ENCODE results near the gene GAA.

GAA gene

DNA sequence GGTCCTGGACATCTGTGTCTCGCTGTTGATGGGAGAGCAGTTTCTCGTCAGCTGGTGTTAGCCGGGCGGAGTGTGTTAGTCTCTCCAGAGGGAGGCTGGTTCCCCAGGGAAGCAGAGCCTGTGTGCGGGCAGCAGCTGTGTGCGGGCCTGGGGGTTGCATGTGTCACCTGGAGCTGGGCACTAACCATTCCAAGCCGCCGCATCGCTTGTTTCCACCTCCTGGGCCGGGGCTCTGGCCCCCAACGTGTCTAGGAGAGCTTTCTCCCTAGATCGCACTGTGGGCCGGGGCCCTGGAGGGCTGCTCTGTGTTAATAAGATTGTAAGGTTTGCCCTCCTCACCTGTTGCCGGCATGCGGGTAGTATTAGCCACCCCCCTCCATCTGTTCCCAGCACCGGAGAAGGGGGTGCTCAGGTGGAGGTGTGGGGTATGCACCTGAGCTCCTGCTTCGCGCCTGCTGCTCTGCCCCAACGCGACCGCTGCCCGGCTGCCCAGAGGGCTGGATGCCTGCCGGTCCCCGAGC lies 17.9 kb downstream of the GAA start:
- DNase-seq = no peak

DNA sequence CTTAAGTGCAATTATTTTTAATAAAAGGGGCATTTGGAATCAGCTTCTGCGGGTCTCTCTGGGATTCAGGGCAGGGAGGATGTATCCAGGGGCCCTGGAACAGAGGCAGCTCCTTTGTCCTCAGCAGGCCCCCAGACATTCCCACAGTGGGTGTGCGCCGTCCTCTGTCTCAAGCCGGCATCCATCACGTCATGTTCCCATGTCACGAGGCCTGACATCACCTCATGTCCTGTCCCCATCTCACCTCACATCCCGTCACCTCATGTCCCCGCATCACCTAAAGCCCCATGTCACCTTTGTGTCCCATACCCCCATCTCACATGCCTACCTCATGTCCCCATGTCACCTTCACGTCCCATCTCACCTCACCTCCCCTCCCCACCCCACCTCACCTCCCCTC lies 18.5 kb downstream of the GAA start:
- DNase-seq = no peak

DNA sequence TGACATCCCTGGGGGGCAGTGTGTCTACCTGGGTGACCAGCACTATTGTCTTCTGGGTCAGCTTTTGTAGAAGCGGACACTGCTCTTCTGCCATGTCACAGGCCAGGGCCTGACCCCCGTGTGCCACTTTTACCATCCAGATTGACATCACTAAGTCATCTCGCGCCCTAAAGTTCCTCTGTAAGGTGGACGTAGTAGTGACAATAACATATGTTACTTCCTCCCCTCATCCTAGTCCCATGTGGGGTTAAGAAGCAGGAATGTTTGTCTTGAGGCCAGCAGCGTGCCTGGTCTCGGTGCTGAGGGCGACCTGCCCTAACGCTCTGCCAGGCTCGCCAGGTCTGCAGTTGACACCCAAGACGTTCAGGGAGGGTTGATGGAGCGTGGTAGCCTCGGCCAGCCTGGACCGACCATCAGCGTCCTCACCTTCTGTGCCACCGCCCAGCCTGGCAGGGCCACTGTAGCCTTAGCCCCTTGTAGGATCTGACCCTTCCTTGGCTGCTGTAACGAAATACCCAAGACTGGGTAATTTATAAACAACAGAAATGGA lies 20.7 kb downstream of the GAA start:
- DNase-seq = no peak

DNA sequence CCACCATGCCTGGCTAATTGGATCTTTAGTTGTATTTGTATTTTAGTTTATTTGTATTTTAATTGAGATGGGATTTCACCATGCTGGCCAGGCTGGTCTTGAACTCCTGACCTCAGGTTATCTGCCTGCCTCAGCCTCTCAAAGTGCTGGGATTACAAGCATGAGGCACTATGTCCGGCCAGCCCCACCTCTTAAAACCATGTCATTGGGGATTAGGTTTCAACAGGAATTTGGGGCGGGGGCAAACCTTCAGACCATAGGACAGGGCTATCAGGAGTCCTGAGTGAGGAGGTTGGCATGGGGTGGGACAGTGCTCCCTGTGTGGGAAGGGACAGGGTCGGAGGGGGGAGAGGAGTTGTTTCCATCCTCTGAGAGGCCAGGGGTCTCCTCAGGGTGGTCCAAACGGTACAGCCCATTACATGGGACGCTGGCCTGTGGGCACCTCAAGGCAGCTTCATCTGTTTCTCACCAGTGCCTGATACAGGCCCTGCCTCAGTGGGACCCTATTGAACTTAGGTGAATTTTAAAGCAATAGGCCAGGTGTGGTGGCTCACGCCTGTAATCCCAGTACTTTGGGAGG lies 21.6 kb downstream of the GAA start:
- no peak for DNase-seq

DNA sequence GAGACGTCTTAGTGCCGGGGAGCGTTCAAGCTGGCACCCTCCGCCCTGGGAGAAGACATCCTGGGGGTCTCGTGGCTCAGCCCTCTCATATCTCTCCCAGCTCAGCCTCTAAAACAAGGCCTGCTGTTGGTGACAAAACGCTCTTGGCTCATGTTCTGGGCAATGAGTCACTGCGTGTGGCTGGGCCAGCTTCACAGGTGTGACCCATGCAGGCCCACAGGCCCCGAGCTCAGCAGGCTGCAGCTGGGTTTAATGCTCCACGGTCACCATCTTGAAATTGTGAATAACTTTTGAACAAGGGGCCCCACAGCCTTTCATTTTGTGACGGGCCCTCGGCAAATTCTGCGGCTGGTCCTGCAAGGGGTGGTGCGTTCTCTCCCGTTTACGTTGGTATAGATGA lies 22.4 kb downstream of the GAA start:
- no peak for DNase-seq

DNA sequence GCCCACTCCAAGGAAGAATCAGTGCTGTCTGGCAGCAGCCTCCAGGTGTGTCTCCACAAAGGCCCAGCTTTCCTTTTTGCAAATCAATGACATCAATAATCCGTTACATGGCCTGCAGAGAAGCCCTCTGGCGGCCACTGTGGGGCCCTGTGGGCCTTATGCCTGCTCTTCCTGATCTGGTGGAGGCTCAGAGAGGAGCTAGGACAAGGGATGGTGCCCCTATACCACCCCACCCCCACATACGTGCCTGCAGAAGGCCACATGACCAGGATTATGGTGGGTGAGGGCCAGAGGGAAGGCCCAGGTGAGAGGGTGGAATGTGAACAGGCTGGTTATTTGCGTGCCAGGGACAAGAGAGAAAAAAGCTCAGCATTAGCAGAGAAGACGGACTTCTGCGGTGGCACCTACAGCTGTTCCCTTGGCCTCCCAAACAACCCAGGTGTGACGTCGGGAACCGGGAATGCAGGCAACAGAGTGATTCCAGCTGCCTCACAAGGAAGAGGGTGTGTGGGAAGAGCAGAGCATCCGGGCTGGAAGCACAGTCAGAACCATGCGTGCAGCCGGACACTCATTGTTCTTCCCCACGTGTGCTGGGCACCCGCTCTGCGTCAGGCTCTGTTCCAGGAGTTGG lies 23.1 kb downstream of the GAA start:
- DNase-seq = no peak

DNA sequence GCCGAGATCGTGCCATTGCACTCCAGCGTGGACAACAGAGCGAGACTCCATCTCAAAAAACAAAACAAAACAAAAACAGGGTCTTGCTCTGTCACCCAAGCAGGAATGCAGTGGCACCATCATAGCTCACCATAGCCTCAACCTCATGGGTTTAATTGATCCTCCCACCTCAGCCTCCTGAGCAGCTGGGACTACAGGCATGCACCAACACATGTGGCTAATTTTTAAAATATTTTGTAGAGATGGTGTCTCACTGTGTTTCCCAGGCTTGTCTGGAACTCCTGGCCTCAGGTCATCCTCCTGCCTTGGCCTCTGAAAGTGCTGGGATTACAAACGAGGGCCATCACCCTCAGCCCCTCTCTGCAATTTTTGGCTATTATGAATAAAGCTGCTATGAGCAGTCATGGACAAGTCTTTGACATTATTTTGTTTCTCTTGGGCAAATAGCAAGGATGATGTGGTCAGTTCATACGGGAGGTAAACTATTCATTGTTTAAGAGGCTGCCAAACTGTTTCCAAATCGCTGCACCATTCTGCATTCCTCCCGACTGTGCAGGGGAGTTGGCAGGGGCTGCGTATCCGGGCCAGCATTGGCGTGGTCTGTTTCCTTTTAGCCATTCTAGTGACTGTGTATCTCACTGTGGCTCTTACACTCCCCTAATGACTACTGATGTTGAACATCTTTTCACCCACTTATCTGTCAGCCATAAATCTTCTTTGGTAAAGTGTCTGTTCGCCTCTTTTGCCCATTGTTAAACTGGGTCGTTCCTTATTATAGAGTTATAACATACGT lies 24.5 kb downstream of the GAA start:
- no peak for DNase-seq

DNA sequence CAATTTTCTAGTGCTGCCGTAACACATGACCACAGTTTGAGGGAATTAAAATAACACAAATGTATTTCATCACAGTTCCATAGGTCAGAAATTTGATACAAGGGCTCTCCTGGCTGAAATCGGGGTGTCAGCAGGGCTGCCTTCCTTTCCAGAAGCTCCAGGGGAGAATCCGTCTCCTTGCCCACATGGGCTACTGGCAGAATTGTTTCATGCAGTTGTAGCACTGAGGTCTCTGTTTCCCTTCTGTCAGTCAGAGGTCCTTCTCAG lies 25.0 kb downstream of the GAA start:
- no peak for DNase-seq

DNA sequence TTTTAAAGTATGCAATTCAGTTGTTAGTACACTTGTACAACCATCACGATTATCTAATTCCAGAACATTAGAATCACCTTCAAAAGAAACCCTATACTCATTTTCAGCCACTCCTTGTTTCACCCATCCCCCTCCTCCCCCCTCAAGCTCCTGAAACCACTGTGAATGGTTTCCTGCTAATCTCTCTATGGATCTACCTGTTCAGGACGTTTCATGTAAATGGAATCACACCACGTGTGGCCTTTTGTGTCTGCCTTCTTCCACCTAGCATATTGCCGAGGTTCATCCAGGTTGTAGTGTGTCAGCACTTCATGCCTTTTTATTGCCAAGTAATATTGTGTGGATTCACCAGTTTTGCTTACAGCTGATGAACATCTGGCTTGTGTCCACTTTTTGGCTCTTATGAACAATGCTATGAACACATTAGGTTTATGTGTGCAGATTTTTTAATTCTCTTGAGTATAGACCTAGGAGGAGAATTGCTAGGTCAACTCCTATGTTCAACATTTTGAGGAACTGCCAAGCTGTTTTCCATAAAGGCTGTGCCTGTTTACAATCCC lies 27.7 kb downstream of the GAA start:
- DNase-seq = no peak

DNA sequence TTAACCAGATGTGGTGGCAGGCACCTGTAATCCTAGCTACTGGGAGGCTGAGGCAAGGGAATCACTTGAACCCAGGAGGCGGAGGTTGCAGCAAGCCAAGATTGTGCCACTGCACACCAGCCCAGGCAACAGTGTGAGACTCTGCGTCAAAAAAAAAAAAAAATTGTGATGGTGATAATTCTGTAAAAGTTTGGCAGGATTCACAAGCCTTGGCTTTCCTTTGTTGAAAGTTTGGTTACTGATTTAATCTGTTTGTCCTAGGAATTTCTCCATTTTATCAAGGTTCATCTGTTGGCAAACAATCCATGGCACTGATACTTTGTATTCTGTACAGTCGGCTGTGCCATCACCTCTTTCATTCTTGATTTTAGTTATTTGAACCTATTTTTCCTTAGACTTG lies 29.6 kb downstream of the GAA start:
- DNase-seq = no peak

DNA sequence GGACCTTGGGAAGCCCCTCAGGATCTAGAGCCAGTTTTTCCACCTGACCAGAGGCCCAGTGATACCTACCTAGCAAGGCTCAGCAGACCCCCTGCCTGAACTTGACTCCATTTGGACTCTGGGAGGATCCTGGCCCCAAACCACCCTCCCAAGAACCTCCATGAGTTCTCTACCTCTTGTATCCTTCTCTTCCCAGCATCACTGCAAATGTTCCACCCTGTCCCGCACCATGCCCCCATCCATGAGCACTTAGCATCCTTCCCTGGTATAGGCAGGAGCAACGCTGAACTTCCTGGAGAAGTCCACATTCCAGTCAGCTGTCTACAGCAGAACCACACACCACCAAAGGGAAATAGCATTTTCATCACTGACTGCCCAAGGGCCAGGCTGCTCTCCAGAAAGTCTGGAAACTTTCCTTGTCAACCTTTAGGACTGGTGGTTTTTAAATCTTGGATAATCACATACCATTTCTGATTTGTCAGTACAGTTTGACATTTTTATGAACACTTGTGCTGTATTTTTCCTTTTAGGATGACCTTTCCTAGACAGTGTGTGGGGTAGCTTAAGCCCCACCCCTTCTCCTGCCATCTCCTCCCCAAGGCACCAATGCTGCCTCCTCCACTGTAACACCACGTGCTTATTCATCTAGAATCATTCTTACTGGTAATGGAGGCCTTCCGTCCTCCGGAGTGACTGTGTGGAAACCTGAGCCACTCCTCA lies 31.7 kb downstream of the GAA start:
- no peak for DNase-seq

DNA sequence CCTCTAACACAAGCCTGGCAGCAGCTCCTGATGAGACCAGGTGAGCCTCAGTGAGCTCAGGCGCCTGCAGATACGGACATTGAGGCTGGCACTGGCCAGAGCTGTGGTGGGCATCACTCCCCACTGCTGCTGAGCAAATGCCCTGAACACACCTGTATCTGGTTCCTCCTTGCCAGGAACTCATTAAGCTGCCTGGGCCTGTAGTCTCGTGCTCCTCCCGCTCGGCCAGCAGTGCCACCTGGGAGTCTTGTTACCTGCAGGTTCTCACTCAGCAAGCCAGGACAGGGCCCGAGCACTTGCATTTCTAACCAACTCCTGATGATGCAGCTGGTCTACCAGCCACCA lies 32.2 kb downstream of the GAA start:
- DNase-seq = no peak

DNA sequence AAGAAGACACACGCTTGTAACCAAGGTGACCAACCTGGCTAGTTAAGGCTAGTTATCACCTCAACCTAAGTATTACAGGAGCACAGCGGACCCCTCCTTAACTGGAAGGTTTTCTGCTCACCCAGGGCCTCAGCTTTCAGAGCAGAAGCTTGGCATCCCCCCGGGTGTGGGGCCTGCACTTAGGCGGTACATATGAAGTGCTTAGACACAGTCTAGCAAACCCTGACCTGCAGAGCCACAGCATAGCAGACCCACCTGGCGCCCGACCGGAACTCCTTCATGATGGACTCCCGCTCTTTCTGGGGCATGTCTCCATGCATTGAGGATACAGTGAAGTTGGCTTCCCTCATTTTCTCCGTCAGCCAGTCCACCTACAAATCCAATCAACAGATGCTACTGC lies 35.8 kb downstream of the GAA start:
- no peak for DNase-seq

DNA sequence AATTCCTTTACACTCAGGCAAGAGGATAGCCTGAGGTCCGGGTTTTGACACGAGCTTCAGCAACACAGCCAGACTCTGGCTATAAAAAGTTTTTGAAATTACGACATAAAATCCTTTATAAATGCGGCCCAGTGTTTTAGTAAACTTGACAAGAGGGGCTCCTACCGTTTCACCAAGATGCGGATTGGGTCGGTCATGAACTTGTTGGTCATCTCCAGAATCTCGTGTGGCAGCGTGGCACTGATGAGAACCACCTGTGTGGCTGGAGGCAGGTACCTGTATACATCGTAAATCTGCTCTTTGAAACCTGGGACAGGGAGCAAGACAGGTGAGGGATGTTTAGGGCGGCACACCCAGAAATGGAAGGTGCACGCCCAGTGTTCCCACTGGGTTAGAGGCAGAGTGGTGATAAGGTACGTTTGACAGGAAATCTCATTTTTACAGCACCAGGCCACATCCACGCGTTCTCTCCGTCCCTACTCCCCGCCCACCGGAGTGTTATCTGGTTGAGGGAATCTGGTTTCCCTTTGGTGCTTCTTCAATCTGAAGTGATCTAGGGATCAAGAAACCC lies 37.6 kb downstream of the GAA start:
- DNase-seq = no peak

DNA sequence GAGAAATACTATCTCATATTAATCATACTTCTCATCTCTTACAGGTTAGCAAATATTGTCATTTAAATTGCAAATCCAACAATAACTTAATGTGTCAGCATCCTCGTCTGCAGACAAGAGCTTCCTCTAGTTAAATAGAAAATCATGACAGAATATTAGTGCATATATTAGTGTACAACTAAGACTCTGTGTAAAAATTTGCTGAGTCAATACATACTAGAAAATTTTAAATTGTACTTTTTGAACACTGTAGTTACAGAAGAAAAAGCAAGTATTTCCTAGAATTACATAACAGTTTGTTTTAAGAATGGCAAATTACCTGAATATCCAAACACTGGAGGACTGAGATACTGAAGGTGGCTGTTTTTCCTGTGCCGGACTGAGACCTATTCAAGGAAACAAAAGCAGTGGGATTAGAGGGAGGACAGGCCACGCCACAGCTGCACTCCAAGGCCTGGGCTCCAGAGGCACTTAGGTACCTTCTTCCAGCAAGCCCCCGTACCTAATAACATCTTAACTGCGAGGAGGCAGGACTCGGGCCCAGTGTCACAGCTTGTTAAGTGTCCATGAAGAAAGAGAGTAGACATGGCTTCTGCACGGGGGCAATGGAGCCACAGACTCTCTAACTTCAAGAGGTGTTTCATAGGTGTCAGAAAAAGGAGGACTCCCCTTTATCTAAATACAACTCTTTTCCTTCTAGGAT lies 40.2 kb downstream of the GAA start:
- DNase-seq = no peak

DNA sequence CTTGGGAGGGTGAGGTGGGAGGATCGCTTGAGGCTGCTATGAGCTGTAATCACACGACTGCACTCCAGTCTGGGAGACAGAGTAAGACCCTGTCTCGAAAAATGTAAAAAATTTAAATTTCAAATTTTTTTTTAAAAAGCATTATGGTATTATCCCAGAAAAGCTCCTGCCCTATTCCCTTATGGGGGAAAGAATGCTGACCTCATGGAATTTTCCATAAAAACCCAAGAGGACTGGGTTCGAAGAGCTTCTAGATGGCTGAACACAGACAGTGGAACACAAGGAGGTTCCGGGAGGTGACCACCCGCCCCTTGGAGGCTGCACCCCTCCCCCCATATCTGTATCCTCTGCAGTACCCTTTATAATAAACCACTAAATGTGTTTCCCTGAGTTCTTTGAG lies 41.5 kb downstream of the GAA start:
- DNase-seq = no peak

DNA sequence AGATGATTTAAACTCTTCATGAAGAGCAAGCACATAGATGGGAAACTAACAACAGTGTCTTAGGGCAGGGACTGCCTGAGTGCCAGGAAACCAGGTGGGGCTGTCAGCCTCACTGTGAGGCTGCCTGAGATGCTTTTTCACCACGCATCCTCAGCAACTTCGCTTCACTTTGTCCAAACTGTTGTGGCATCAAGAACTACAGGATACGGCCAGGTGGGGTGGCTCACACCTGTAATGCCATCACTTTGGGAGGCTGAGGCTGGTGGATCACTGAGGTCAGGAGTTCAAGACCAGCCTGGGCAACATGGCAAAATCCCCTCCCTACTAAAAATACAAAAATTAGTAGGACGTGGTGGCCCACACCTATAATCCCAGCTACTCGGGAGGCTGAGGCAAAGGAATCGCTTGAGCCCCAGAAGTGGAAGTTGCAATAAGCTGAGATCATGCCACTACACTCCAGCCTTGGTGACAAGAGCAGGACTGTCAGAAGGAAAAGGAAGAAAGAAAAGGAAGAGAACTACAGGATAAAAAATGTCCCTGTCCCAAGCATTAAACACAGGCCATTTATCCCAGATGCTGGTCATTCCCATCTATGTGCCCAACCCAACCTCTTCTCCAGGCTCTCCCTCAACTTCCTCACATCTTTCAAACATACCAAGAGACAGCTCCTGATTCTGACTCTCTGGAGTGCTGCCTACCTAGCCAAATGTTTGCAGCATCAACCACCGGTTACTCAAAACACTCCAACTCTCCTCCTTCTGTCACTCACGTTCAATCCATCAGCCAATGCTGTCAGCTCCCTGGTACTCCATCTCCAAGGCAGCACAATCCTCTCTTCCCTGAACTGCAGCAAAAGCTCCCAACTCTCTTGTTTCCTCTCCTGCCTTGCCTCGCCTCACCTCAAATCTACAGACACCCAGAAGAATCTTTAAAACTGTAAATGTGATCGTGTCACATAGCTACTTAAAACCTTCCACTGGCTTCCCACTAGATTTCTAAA lies 44.0 kb downstream of the GAA start:
- no peak for DNase-seq

DNA sequence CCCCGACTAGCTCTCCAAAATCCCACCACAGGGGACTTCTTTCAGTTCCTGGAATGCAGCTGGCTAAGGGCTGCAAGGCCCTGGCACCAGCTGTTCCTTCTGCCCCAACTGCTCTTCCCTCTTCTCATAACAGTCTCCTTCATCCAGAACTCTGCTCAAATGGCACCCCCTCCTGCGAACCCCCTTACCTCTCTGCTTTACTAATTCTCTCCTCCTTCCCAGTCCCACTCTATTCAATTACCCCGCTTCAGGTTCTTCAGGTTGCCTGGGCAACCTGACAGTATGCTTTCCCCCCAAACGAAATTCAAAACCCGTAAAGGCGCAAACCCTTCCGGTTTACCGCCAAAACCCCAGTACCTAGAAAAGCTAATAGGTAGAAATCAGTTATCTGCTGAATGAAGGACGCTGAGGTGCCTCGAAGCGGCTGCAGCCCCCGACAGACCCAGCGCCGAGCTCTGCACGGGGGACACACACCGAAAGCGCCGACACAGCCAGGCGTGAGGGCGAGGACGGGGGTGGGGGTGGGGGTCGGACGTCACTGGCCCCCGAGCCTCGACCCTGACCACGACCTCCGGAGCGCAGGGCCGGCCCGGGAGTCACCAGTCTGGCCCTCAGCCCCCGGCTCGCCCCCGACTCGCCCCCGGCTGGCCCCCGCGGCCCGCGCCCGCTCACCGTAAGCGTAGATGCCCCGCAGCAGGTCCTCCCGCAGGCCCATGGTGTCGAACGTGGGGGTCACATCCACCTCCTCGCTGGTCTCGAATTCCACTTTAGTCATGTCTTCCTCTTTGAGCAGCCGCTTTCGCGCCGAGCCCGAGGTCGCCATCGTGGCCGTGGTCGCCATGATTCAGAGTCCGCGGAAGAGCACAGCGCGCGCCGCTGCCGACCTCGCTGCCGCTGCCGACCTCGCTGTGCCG lies 45.0 kb downstream of the GAA start:
- DNase-seq = peak; percentile 53

DNA sequence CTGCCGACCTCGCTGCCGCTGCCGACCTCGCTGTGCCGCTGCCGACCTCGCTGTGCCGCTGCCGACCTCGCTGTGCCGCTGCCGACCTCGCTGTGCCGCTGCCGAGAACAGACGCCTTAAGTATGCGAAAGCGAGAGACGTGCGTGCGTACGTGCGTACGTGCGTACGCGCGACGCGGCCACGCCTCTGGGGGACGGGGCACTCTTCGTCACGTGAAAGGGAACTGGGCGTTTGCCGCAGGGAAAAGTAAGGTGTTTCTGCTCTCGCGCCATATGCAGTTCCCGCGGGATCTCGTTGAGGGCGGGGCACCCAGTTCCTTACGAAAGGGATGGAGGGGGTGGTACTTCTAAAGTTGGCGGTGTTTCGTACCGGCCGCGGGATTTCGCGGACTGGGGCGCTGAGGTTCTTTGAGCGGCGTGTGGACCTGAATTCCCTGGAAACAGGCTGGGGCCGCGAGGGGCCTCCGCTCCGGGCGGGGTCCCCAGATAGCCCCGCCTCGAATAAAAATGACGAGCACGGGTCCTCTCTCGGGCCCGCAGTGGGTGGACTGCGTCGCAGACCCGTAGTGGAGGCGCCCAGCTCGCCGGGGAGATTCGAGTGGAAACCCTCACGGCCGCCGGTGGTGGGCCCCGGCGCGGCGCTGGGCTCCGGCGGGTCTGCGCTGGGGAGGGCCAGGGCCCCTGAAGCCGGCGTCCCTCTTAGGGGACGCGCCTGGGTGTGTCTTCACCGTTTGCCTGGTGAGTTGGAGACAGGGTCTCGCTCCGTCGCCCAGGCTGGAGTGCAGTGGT lies 45.8 kb downstream of the GAA start, which contains the start of gene EIF4A3:
TSS of gene EIF4A3 (minus strand) at position 94 of the 788 bp plus-strand sequence. CDS start 167 bp downstream, outside the sequence.
- peak; percentile 98 for DNase-seq

Measured in left hindlimb (tissue), 1 donor.